GM18520 (cell line): ENCODE measurements around the gene IP6K2.

ENCODE experiments used
- ATAC-seq: cut with Tn5 transposase; IDR thresholded peaks from one replicate; pipeline ENCODE4 v1.9.1; 2021; ENCODE audit not compliant: unreplicated experiment

IP6K2 gene

DNA sequence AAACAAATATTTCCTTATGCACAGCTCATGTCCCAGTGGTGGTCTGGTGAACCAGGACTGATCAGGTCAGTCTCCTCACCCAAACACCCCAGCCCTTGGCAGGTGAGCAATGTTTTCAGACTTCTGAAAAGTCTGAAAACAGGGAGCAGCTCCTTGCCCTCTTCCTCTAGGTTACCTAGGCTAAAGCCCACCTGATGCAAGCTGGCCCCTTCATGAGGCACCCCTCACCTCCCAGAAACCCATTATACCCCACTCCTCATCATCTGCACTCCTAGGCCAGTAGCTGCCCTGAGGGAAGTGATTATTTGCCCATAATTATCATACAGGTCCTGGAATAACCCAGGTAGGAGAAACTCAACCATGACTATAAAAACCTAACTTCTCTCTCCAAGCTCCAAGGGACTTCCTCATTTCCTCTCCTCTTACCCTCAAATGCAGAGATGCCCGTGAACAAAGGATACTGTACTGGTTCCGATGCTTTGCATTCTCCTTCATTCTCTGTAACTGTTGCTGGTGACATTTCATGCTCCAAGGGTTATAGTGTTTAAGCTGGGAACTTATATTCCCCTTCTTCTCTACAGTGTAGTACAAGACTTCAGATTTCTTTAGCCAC is 26.1 kb downstream of the IP6K2 start:
- ATAC-seq: no peak

DNA sequence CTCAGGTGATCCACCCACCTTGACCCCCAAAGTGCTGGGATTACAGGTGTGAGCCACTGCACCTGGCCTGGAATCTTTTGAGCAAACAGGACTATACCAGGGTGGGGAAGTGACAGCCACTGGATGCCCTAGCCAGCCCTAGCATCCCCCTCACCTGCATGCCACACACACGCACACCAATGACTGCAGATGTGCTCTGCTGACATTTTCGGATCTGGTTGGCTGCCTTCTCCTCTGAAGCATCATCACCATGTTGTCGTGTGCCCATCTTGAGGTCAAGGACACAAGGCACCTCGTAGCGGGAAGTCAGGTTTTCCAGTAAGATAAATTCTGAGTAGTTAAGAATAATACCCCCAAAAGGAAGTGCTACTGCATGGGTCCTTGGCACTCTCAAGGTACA is 27.6 kb downstream of the IP6K2 start:
- ATAC-seq: no peak

DNA sequence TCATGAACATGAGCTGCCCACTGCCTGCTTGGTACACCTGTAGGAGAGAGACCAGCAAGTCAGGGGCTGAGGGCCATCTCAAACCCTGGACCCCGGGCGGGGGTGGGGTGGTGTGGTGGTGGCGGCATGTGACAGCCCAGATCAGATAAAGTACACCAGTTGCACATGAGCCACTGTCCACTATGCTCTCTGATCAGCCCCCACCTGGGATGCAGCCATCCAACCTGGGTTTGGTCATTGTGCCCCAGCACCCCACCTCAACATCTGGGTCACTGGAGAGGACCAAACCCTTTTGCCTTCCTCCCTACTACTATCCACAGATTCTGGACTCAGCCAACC is 28.3 kb downstream of the IP6K2 start:
- no peak for ATAC-seq

DNA sequence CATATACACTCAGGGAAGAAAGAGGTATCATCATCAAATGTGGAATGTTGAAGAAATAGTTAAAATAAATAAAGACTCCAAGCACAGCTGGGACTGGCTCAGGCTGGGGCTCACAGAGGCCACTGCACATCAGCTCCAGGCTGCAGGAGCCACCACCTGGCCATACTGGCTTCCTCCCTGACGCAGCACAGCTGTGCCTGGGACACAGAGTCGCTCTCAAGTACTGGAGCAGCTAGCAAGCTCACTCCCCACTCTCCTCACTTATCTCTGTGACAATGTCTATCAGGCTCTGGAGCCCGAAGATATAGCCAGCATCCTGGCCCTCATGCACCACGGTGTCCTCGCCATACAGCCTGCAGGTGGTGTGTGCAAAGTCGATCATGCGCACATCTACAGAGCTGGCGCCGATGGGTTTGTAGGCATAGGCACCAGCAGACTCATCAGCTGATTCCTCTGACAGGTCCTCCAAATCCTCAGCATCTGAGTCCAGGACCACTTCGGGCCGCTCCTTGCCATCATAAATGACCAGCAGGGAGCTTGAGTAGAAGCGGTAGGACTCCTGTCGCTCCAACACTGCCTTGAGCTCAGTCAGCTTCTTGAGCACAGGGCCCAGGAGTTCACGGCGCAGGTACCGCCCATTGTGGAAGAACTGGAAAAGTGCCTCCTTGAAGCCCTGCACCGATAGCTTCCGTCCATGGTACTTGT is 28.8 kb downstream of the IP6K2 start:
- ATAC-seq: no peak

DNA sequence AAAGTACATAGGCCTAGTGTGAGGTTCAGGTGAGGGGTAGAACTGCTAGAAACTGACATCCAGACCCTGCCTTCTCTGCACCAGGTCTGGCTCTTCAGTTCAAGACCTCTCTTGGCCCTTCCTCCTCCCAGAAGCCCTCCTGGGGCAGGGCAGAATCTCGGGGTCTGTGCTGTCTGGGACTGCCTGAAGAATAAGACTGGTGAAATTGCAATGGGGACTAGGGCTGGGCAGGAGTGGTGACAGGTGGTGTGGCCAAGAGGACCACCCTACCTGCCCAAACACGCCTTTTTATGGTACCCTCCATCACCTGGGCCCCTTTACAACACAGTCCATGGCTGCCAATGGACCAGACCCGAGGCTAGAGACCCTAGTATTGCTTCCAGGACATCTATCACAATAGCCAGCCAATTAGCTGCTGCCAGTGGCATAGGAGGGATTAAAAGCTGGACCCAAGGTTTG is 29.8 kb downstream of the IP6K2 start:
- ATAC-seq: no peak

DNA sequence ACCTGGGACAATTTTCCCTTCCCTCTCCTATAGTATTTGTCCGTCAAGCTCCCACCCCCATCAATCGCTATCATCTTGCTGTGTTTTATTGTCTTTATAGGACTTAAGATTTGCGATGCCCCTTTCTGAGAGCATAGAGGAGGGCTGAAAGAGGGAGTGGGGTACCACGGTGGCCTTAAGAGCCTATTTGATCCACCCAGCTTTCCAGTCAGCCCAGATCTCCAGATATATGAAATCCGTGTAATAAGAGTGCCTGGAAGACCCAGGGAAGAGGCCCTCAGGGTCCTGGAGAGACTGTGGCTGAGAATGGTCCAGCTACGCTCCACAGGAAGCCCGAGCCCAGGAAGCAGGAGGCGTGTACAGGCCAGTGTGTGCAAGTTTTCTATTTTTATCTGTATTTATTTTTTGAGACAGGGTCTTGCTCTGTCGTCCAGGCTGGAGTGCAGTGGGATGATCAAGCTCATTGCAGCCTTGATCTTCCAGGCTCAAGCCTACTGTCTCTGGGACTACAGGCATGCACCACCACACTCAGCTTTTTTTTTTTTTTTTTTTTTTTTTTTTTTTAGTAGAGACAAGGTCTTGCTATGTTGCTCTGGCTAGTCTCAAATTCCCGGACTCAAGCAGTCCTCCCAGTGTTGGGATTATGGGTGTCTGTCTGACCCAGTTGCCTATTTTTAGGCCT is 30.3 kb downstream of the IP6K2 start:
- ATAC-seq: no peak

DNA sequence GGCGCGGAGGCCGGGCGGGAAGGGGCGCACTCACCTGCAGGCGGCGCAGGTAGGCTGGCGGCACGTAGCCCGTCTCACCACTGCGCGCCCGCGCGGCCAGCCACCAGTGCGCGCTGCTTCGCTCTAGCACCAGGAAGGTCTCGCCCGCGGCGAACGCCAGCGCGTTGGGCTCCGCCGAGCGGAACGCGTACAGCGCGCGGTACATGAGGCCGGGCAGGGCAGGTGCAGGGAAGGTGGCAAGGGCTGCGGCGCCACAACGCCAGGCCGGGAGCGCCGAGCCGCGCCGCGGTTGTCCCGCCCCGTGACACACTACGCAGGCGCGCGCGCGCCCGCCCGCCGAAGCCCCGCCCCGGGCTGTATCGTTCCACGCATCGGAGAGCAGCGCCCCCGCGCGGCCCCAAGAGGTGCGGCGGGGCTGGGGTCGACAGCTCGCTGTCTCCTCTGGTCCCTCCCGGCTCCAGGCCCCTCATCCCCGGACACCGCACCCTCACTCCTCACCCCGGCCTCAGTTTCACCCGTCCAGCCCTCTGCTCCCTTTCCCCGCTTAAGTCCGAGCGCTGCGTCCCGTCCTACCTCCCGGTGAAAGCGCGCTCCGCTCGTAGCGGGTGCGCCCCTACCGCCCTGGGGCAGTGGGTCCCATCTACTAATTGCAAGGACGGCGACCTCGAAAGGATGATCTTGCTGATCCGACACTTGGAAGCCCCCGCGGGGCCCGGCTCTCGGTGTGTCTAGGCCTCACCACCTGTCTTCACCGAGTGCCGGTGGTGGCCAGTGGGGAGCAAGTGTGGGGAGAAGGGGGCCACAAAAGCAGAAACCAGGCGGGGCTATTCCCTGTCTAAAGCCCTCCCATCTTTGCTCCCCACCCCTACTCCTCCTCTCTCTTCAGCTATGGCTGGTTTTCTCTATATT is 31.2 kb downstream of the IP6K2 start, which contains the start of gene NCKIPSD:
Gene NCKIPSD (minus strand): TSS at position 313 of the 909 bp plus-strand sequence. CDS start 108 bp downstream, at position 205.
- peak; percentile 74 for ATAC-seq

DNA sequence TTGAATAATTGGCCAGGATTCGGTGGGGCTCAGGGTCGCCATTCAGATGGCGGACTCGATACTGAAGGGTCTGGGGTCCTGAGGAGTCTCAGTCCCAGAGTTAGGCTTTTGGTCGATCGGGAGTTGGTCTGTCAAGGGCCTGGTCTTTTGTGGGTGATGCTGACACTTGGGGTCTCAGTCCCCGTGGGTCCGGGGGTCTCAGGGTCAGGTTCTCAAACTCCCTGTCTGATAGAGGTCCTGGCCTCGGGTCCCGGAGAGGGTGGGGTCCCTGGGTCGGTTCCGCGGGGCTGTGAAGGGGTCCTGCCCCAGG is 31.8 kb downstream of the IP6K2 start:
- ATAC-seq: no peak

DNA sequence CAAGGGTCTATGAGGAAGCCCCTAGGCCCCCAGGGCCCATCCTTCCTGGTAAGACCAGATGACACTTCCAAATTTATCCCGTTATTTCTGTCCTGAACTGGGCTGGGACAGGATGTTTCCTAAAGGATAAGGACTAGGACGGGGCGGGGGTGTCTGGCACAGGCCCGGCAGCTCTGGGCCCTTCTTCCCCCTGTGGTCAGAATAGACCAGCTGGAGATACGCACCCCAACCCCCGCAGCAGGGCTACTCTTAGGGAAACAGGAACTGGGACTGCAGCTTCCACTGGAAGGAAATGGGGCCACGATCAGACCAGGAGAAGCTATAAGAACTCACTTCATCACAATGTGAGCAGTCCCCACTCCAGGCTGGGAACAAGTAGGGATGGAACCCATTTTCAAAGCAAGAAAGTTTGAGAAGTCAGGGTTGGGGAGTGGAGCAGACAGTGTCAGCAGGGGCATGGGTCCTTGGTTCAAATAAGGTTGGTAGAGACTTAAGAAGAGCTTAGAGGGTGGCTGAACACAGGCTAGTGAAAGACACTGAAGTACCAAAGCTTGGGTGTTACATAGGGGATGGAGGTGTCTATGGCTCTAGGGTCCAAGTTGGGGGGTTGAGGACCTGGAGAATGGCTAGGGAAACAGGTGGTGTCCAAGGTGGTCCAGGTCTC is 32.4 kb downstream of the IP6K2 start:
- ATAC-seq: no peak

DNA sequence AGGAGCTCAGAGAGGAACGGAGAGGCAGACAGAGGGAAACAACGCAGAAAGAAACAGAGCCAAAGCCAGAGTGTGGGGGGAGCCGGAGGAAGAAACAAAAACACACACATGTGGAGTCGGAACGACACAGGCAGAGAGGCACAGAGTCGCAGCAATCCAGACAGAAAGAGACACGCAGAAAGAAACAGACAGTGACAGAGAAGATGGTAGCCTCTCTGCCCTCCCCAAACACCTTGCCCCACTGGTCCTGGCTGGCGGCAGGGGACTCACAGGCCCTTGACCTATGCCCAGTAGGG is 33.0 kb downstream of the IP6K2 start:
- ATAC-seq: no peak

DNA sequence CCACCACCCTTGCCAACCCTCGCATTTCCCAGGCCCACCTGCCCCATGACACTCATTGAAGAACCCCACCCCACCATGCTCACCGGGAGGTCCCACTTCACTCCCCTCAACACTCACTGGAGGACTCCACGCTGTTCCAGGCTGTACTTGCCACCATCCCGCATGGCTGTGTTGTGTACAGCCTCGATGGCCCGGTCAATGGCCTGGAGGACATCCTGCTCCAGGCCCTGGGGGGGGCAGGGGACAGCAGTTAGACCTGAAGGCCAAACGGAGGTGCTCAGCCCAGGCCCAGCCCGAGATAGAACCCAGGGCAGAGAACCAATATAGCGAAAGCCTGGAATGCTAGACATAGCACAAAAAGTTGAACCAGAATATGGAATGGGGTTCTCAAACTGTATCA is 34.2 kb downstream of the IP6K2 start:
- no peak for ATAC-seq

DNA sequence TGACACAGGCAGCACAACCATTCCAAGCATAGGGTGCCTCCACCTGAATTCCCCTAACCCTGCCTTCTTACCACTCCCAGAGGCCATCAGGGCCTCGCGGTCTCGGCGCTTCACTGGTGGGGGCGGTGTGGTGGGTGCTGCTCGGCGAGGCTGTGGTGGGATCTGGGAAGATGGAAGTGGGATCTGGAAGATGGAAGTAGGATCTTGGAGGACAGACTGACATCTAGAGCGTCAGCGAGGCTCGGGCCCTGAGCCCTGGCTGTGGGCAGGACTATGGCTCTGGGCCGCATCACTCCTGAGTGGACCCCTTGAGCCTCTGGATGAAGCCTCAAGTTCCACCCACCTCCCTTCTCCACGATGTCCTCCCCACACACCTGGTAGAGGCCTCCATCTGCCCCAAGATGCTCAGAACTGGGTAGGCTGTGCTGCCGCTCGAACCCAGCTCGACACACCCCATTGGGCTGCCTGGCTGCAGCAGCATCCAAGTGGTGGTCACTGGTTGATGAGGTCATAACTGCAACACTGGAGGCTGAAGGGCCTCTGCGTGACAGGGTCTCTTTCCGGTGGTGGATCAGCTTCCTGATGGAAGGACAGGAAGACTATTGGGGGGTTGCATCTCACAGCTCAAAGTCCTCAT is 34.9 kb downstream of the IP6K2 start:
- no peak for ATAC-seq

DNA sequence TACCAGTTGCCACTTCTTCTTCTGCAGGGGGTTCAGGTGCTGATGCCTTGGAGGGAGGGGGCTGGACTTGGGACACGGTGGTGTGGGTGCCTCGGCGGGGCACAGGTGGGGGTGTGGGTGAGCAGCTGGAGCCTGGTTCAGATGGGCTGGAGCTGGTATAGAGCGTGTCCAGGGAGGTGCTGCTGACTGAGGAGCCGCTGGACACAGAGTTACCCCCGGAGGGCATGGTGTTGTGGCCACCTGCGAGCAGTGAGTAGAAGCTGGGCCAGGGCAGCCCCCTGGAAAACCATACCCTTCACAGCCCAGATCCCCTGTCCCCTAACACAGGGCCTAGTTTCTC is 35.5 kb downstream of the IP6K2 start:
- ATAC-seq: no peak

DNA sequence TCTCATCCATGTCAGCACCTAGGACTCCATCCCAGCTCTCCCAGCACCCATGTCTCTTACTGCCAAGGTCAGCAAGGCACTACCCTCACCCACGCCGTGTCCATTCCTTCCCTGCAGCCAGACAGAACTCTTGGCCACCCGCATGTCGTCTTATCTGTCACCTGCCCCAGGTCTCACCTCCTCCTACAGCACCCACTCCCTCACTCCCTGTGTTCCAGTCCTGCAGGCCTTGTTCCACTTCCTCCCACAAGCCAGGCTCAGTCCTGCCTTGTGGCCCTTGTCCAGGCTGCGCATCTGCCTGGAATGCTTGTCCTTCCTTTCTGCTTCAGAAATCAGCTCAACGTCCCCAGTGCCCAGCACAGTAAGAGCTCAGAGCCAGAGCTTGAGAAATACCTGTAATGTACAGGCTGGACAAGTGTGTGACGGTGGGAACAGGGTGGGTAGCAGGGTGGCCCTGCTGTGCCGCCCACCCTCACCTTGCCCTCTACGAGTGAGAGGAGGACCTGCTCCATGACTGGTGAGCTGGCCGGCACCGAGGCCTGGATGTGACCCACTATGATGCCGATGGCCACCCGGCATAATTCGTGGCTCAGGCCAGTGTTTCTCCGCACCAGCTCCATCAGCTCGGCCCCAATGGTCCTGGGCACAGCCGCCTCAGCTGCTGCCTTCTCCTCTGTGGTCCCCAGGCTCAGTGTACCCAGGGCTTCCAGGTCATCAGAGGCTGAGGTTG is 36.0 kb downstream of the IP6K2 start:
- no peak for ATAC-seq

DNA sequence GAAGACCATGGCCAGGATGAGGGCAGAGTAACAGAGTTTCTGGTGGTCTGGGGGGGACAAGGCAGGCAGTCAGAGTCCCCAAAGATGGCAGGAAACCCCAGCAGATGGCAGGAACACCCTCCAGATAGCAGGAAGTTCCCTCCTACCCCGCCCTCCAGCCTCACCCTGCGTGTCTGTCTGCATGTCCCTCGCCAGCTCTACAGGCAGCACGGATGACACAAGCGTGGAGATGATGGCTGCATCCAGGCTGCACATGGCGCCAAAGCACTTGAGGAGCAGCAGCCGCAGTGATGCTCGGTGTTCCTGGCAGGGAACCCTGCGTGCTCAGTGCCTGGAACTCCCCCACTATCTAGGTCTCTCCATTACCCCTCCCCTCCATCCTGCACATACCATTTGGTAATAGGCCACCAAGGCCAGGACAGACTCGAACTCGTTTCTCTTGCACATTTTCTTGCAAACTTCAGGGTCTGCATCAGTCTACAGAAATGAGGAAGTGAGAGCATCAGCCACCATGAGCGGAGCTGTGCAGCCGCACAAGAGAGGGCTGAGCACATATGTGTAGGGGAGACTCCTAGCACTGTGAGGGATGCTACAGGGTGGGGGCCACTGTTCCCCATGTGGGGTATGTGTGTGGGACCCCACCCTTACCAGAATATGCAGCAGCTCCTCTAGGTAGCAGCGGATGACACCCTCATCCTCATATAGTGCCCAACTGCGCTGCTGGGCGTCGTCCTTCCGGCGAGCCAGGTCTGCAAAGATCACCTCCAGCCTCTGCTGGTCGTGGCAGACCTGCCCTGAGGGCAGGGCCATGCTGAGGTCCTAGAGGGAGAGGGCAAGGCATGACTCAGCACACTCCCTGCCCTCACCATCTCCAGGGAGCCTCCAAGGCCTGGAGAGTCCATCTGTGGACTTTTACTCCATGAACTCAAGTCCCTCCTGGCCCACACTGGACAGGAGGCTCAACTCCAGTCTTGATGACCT is 37.3 kb downstream of the IP6K2 start:
- ATAC-seq: no peak

DNA sequence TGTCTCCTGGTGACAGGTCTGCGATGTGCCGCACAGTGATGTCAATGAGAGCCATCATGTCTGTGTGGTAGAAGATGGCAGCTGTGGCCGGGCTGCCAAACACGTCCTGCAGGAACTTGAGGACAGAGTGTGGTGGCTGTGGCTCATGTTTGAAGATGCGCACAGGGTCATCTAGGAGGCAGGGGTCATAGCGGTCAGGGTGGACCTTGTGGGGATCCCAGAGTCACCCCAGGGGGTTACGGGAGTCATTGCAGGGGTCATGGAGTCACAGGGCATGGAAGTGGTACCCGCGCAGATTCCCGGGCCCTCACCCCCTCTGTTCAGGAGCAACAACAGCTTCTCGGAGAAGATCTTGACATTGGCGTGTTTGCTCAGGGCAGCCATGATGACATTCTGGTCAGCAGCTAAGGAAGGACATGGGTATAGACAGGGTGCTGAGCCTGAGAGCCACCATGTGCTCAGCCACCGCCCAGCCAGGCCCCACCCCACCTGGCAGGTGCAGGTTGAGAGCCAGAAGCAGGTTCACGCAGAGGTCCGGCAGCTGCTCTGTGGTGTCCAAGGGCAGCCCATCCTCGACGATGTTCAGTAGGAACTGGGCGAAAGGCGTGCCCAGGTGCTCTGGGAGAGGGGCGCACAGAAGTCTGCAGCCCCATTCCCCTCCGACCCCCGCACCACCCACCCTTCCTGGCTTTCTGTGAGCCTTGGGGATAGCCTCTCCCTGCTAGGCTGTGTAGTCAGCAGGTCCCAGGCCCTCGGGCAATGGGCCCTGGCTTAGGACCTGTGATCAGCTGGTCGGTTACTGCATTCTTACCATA is 38.2 kb downstream of the IP6K2 start:
- ATAC-seq: no peak

DNA sequence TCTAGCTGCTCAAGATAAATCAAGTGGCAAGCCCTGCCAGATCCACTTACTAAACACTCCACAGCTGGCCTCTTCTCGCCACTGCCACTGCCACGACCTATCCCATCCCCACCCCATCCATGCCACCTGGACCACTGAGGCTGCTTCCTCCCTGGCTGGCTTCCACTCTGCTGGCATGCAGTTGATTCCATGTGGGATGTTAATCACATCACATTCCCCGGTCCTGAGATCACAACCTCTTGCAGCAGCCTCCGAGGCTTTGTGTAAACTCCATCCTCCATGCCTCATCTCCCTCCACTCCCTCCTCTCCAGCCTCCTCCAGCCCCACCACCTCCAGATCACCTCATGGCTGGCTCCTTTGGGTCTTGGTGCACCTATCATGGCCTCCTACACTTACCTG is 39.0 kb downstream of the IP6K2 start:
- ATAC-seq: no peak

DNA sequence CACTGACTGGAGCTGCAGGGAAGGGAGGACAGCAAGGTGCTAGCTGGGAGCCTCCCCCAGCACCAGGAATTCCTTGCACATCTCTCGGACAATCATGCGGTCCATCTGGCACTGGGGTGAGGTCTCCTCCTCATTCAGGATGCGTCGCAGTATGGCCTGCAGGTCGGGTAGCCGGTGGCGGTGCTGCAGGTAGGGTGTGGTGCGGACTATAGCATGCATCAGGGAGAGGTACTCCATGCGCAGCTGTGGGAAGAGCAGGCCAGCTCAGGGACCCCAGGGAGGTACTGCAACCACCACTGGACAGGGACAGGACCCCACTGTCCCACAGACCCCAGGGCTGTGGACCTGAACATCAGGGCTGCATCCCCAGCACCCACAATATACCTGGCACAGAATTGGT is 42.5 kb downstream of the IP6K2 start:
- ATAC-seq: no peak
